ENCODE data around the gene COLGALT1.

DNA sequence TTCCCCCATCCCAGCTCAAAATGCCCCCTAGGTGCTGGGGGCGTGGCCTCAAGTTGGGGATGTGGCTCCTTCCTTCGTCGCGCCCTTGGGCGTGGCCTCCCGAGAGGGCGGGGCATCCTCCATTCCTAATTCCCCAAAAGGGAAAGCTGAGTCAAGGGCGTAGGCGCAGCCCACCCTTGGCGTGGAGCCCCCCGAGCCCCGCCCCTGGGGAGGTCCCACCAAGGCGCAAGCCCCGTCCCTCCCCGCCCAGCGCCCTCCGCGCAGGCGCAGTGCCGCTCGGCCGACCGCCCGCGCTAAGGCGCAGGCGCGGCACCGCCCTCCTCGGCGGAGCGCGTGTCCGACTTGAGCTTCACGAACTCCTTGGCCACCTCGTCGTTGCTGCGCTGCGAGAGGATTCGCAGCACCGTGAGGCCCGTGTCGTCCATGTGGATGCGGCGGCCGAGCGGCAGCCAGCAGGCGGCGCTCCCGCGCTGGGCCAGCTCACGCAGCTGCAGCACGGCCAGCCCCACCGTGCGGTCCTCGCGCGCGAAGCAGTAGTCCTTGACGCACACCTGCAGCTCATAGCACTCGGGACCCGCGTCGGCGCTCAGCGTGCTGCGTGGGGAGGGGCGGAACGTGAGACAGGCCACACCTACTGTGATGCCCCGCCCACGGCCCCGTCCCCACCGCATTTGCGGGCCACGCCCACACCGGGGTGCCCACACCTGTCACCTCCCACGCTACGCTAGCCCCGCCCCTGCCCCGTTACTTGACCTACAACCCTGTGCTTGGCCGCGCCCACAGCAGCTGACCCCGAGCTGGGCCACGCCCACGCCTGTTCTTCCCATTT, 50.5 kb downstream of the COLGALT1 start:
- TF ChIP-seq EZH2 (IDR thresholded peaks at IDR 0.05; ENCODE audit: insufficient read depth, poor library complexity, severe bottlenecking) (no peak), EZH2phosphoT487 (IDR thresholded peaks at IDR 0.05; ENCODE audit: insufficient read depth, low read depth) (no peak)

Data from GM23248 (cell line).